ENCODE measurements around the gene WWOX. TPM values are rescaled to one million over a fixed set of nuclear protein-coding genes. Genes with fewer than 3 reads are reported as not detected.

Gene WWOX
- total RNA-seq, 1 experiment from 2014 or later, result 15.6 TPM

DNA sequence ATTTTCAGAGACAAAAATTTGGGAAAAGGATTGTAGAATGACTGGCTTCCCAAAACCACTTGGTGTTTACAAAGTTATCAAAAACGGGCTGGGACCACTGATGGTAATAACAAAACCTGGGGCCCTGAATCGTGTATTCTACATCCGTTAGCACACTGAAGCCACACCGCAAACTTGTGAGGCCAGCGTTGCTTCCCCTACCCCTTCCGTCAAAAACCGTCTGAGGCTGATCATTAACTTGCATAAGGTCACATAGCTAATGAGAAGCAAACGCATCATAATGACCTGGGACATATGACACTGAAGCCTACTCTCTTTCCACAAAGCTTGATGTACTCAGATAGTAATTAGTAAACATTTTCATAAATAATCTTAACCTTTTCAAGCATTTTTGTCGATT lies 796.8 kb downstream of the WWOX start:
- Histone ChIP-seq H3K4ac (ENCODE audit: low read depth, low read length) (no peak overlapping the region), H4K8ac (replicated peaks; ENCODE audit: insufficient read length, low read depth, low read length) (no peak overlapping the region), H3K9ac (ENCODE audit: extremely low read depth, insufficient read length, low read length) (no peak overlapping the region), H3K9me3 (ENCODE audit: control insufficient read depth, low read depth, low read length) (no peaks in the 10 kb centered on the region), H3K23me2 (ENCODE audit: insufficient read length, low read depth, low read length, poor library complexity, severe bottlenecking) (no peaks in the 10 kb centered on the region), H2BK15ac (ENCODE audit: low read depth, low read length) (no peak overlapping the region), H3K4me1 (ENCODE audit: insufficient read depth, low read length) (peaks cover 2% of the 10 kb centered on the region; the same call in 1 of the 2 replicates), H3K4me2 (ENCODE audit: insufficient read depth, insufficient read length, low read length) (no peak overlapping the region), H3K27ac (ENCODE audit: insufficient read length, low read depth, low read length) (no peak overlapping the region), H3K14ac (ENCODE audit: insufficient read depth, low read length) (no peak overlapping the region), H3T11ph (ENCODE audit: low read length) (no peak overlapping the region), H2BK20ac (ENCODE audit: low read depth, low read length, poor library complexity, severe bottlenecking) (no peak overlapping the region), H3K23ac (ENCODE audit: insufficient read length, low read depth, low read length) (no peak overlapping the region), H2BK120ac (ENCODE audit: low read depth, low read length, poor library complexity, severe bottlenecking) (no peak overlapping the region), H2AFZ (ENCODE audit: low read length) (no peak overlapping the region), H2BK5ac (ENCODE audit: insufficient read length, low read length) (no peak overlapping the region), H2AK5ac (ENCODE audit: insufficient read length, low read length) (no peak overlapping the region), H3K56ac (ENCODE audit: insufficient read length, low read depth, low read length) (no peak overlapping the region), H2BK12ac (ENCODE audit: insufficient read length, low read depth, low read length) (no peak overlapping the region), H4K20me1 (ENCODE audit: control insufficient read depth, insufficient read depth, insufficient read length) (no peaks in the 10 kb centered on the region), H3K79me2 (ENCODE audit: insufficient read depth, low read length) (no peaks in the 10 kb centered on the region), H3K18ac (ENCODE audit: insufficient read length, low read depth, low read length) (no peak overlapping the region), H3K79me1 (ENCODE audit: insufficient read depth, low read depth, low read length, poor library complexity, severe bottlenecking) (no peaks in the 10 kb centered on the region), H4K91ac (ENCODE audit: insufficient read length, low read depth, low read length) (no peak overlapping the region), H4K5ac (ENCODE audit: insufficient read length, low read depth, low read length) (no peak overlapping the region), H3K27me3 (ENCODE audit: insufficient read depth, low read length) (no peaks in the 10 kb centered on the region)
- TF ChIP-seq, protein P1, sequence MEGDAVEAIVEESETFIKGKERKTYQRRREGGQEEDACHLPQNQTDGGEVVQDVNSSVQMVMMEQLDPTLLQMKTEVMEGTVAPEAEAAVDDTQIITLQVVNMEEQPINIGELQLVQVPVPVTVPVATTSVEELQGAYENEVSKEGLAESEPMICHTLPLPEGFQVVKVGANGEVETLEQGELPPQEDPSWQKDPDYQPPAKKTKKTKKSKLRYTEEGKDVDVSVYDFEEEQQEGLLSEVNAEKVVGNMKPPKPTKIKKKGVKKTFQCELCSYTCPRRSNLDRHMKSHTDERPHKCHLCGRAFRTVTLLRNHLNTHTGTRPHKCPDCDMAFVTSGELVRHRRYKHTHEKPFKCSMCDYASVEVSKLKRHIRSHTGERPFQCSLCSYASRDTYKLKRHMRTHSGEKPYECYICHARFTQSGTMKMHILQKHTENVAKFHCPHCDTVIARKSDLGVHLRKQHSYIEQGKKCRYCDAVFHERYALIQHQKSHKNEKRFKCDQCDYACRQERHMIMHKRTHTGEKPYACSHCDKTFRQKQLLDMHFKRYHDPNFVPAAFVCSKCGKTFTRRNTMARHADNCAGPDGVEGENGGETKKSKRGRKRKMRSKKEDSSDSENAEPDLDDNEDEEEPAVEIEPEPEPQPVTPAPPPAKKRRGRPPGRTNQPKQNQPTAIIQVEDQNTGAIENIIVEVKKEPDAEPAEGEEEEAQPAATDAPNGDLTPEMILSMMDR (conservative IDR thresholded peaks at IDR 0.05), result no peak
- Mint-ChIP-seq H3K4me1 (peaks cover 10 to 11% of the 10 kb centered on the region in 2 experiments), H3K27me3 (ENCODE audit: low read depth) (no peaks in the 10 kb centered on the region), H3K9me3 (no peaks in the 10 kb centered on the region), H3K27ac (peak overlapping the region in 1 of 3 experiments; percentile 73; a peak in 1 of 7 replicates), H3K36me3 (ENCODE audit: insufficient read depth in 1 of 3, low read depth in 3 of 3) (no peaks in the 10 kb centered on the region), H3K4me3 (no peak overlapping the region)
- WGBS (ENCODE audit: extremely low coverage, insufficient read length, low lambda C conversion rate), result no CpG with 5 or more reads among the region's 9 CpGs
- DNase-seq, result no peak
